HepG2 (cell line): Measurements from ENCODE around the gene SLC16A9. TPM values are rescaled to one million over a fixed set of nuclear protein-coding genes. Genes with fewer than 3 reads are reported as not detected.

Experiments used
- ATAC-seq: fragments of 200-7000 bp; cut with Tn5 transposase; 3 replicates; pipeline ENCODE4 v1.9.1; 2020; ENCODE audit warnings: mild to moderate bottlenecking, moderate library complexity
- BruUV-seq: library from RNA; stranded (reverse); fragments of 400-500 nt; replicated peaks from 2 replicates; lab custom pipeline; 2021; lab: Mats Ljungman, UMichigan
- CTCF ChIA-PET: fragments of 300-600 bp; formaldehyde crosslinking; extraction: SDS; loops from one replicate; lab custom pipeline; 2021; ENCODE audit warnings: low total read pairs, inconsistent platforms, low intra/inter-chr PET ratio; lab: Yijun Ruan, JAX
- POLR2A ChIA-PET: fragments of 350-600 bp; sonication (Branson Sonifier 250); formaldehyde crosslinking; loops from one replicate; lab custom pipeline; 2020; ENCODE audit warnings: antibody characterized with exemption, inconsistent platforms; lab: Yijun Ruan, JAX
- DNase-seq: peaks from one replicate; pipeline ENCODE4 v3.0.0-alpha.2; 2015; ENCODE audit warnings: low spot score
- FAIRE-seq: peaks from 3 replicates; lab custom pipeline; 2011; peaks lifted over from hg19 to GRCh38; lab: Jason Lieb, UNC
- H2AFZ ChIP-seq: one replicate; pipeline ENCODE4 v1.6.1; 2011; ENCODE audit warnings: low read length, inconsistent platforms
- H3K27ac ChIP-seq: fragments of 300-600 bp; 3 replicates; pipeline ENCODE4 v1.8.0; 2011; ENCODE audit warnings: mixed run types, mild to moderate bottlenecking, mixed read lengths, low read length, inconsistent platforms; ENCODE audit not compliant: insufficient read depth; ENCODE audit errors: extremely low read length
- H3K27me3 ChIP-seq, 2 experiments: fragments of 200-600 bp in 1 of 2; 2 replicates in 1 of 2; 3 replicates in 1 of 2; pipeline versions ENCODE4 v1.6.0 to v1.8.0; 2011; ENCODE audit warnings: low read length in 2 of 2, mild to moderate bottlenecking in 2 of 2, moderate library complexity in 2 of 2, inconsistent platforms in 1 of 2; ENCODE audit not compliant: insufficient read depth in 2 of 2, control insufficient read depth in 1 of 2
- H3K36me3 ChIP-seq, 2 experiments: fragments of 200-600 bp in 1 of 2; replicated peaks in 1 of 2; 2 replicates in 1 of 2; 3 replicates in 1 of 2; pipeline versions ENCODE4 v1.5.1 to v1.8.0; 2011; ENCODE audit warnings: low read length in 2 of 2, inconsistent platforms in 1 of 2; ENCODE audit not compliant: insufficient read depth in 2 of 2, control insufficient read depth in 1 of 2
- H3K4me1 ChIP-seq: 2 replicates; pipeline ENCODE4 v1.5.1; 2012; ENCODE audit warnings: low read length, inconsistent platforms; ENCODE audit not compliant: insufficient read depth
- H3K4me2 ChIP-seq: 2 replicates; pipeline ENCODE4 v1.6.0; 2011; ENCODE audit warnings: low read depth, low read length, inconsistent platforms
- H3K4me3 ChIP-seq, 3 experiments: fragments of 200-600 bp in 1 of 3; sonication (generic), shearing (Covaris generic) in 1 of 3; replicated peaks in 1 of 3; 2 replicates each; pipeline ENCODE4 v1.5.1; 2011 to 2016; ENCODE audit warnings: low read length in 3 of 3, inconsistent platforms in 2 of 3, low read depth in 2 of 3, mild to moderate bottlenecking in 2 of 3, control low read depth in 1 of 3, mixed read lengths in 1 of 3; ENCODE audit not compliant: insufficient read depth in 1 of 3
- H3K79me2 ChIP-seq: one replicate; pipeline ENCODE4 v1.6.1; 2011; ENCODE audit warnings: low read length, inconsistent platforms; ENCODE audit not compliant: insufficient read depth
- H3K9ac ChIP-seq: 2 replicates; pipeline ENCODE4 v1.6.0; 2011; ENCODE audit warnings: mild to moderate bottlenecking, low read depth, low read length, inconsistent platforms; ENCODE audit not compliant: insufficient read depth
- H3K9me3 ChIP-seq: 2 replicates; pipeline ENCODE4 v1.5.1; 2012; ENCODE audit warnings: mild to moderate bottlenecking, low read length
- H4K20me1 ChIP-seq: 2 replicates; pipeline ENCODE4 v1.6.0; 2011; ENCODE audit warnings: inconsistent platforms, mild to moderate bottlenecking, low read length, moderate library complexity; ENCODE audit not compliant: insufficient read depth
- DNMT1 ChIP-seq: sonication (generic); formaldehyde crosslinking; IDR thresholded peaks from 2 replicates; pipeline ENCODE4 v1.5.1; 2020; ENCODE audit warnings: mild to moderate bottlenecking, missing genetic modification reagents
- ERF ChIP-seq: IDR thresholded peaks from 2 replicates; pipeline ENCODE4 v1.6.1; 2018; ENCODE audit warnings: missing biosample characterization, missing genetic modification reagents
- MXI1 ChIP-seq: IDR thresholded peaks from 3 replicates; pipeline ENCODE4 v1.6.1; 2012; ENCODE audit warnings: low read depth, low read length, inconsistent platforms, borderline replicate concordance
- NRL ChIP-seq: sonication (generic); formaldehyde crosslinking; IDR thresholded peaks from 2 replicates; pipeline ENCODE4 v1.5.0; 2020; ENCODE audit warnings: missing genetic modification reagents, mild to moderate bottlenecking, moderate library complexity, borderline replicate concordance
- RFX1 ChIP-seq: fragments of 450-650 bp; IDR thresholded peaks from 2 replicates; pipeline ENCODE4 v1.6.1; 2017
- TFDP1 ChIP-seq: IDR thresholded peaks from 2 replicates; pipeline ENCODE4 v1.6.1; 2016; ENCODE audit warnings: missing compliant biosample characterization, missing genetic modification reagents, borderline replicate concordance
- ZNF317 ChIP-seq: sonication (generic); formaldehyde crosslinking; IDR thresholded peaks from 2 replicates; pipeline ENCODE4 v1.5.0; 2020; ENCODE audit warnings: mild to moderate bottlenecking, missing genetic modification reagents
- ZNF501 ChIP-seq: sonication (generic); formaldehyde crosslinking; IDR thresholded peaks from 2 replicates; pipeline ENCODE4 v1.5.1; 2020; ENCODE audit warnings: mild to moderate bottlenecking, moderate library complexity, missing genetic modification reagents
- ZNF605 ChIP-seq: sonication (generic); formaldehyde crosslinking; IDR thresholded peaks from 2 replicates; pipeline ENCODE4 v1.8.0; 2022; ENCODE audit warnings: mild to moderate bottlenecking, missing genetic modification reagents
- ZNF782 ChIP-seq: sonication (generic); formaldehyde crosslinking; IDR thresholded peaks from 2 replicates; pipeline ENCODE4 v1.4.0; 2020; ENCODE audit warnings: missing genetic modification reagents, mild to moderate bottlenecking, borderline replicate concordance
- WGBS: methylation state at CpG from one replicate; pipeline ENCODE4 v1.1.6; 2017; ENCODE audit warnings: low lambda C conversion rate; 5-methylcytosine and 5-hydroxymethylcytosine counted together
- in situ Hi-C: cut with HindIII; loops from 2 replicates; pipeline ENCODE4 v1.10.0; 2017; ENCODE audit warnings: low pct_unique_long_range_greater_than_20kb; ENCODE audit not compliant: extremely low pct_ligation_motif_present
- intact Hi-C: fragments of 100-400 bp; cut with micrococcal nuclease; formaldehyde crosslinking; loops from one replicate; pipeline ENCODE4 v1.10.0; 2022; ENCODE audit not compliant: unreplicated experiment
- polyA plus RNA-seq, 8 experiments: library from polyadenylated mRNA; depleted of rRNA in 3 of 8; stranded (reverse) in 7 of 8; unstranded in 1 of 8; fragments of >200 nt; fragmentation: Illumina TruSeq in 4 of 8; extraction: Trizol in 4 of 8; gene quantifications; 2 replicates each; pipeline versions ENCODE4 v1.2.1 to v1.2.3, GENCODE V29; 2011 to 2016; ENCODE audit warnings: low read depth in 4 of 8, missing spikeins in 1 of 8, mixed read lengths in 1 of 8; ENCODE audit not compliant: insufficient read depth in 1 of 8
- total RNA-seq, 5 experiments: library from RNA; depleted of rRNA; stranded (reverse); fragments of >200 nt; fragmentation: Illumina TruSeq; extraction: Trizol; gene quantifications; 2 replicates each; pipeline ENCODE4 v1.2.3, GENCODE V29; 2016; ENCODE audit warnings: low read depth in 1 of 5
- TF ChIP-seq, protein P1 (sequence below), 2 experiments: sonication (generic) in 1 of 2; formaldehyde crosslinking in 1 of 2; IDR thresholded peaks; 2 replicates each; pipeline versions ENCODE4 v1.4.0 to v1.6.1; 2018 to 2020; ENCODE audit warnings: missing genetic modification reagents in 2 of 2, borderline replicate concordance in 1 of 2, low read depth in 1 of 2, mild to moderate bottlenecking in 1 of 2, missing biosample characterization in 1 of 2

SLC16A9 gene
- total and polyA plus RNA-seq, 2 of the 13 experiments (the other 11 are each of a cell fraction or from before 2014, with no cell fraction given), result 0.01 to 0.09 TPM

GRCh38 chr10:59623133-59624121, 86.2 kb downstream of the SLC16A9 start:
- H3K27me3 ChIP-seq, result no peaks in the 10 kb centered on the region; a peak in 1 of 5 replicates
- no peak for FAIRE-seq
- H3K4me2 ChIP-seq, result no peak overlapping the region
- no peak overlapping the region for H3K27ac ChIP-seq
- H3K36me3 ChIP-seq, result no peaks in the 10 kb centered on the region
- DNase-seq, result no peak
- H3K79me2 ChIP-seq, result no peaks in the 10 kb centered on the region
- intact Hi-C loops (loop anchor here (5.0 to 10.0 kb wide), 2 partner anchors 669 to 726 kb away; no protein-coding TSS in a partner anchor), in situ Hi-C loops (loop anchor here (5.0 to 10.0 kb wide), 2 partner anchors 669 to 841 kb away; no protein-coding TSS in a partner anchor)
- no peak overlapping the region for H2AFZ ChIP-seq
- no peaks in the 10 kb centered on the region for H3K4me1 ChIP-seq
- ChIA-PET CTCF (interaction anchor here (1.4 to 2.5 kb wide), 2 partner anchors 186 to 842 kb away, joined by 3 to 12 read pairs; no protein-coding TSS in a partner anchor), POLR2A (no interaction called here)
- H4K20me1 ChIP-seq, result no peaks in the 10 kb centered on the region
- no peak for ATAC-seq
- 18% methylated on average over 16 of the region's 16 CpGs for WGBS
- H3K9ac ChIP-seq, result no peak overlapping the region
- H3K9me3 ChIP-seq, result no peaks in the 10 kb centered on the region
- TF ChIP-seq ZNF782 (CRISPR knock-in tag) (no peak), ZNF317 (0 out of 2 replicates have a peak, but pooled peaks have one; percentile 50)
- no TSS peak for BruUV-seq
- H3K4me3 ChIP-seq, result no peak overlapping the region

DNA sequence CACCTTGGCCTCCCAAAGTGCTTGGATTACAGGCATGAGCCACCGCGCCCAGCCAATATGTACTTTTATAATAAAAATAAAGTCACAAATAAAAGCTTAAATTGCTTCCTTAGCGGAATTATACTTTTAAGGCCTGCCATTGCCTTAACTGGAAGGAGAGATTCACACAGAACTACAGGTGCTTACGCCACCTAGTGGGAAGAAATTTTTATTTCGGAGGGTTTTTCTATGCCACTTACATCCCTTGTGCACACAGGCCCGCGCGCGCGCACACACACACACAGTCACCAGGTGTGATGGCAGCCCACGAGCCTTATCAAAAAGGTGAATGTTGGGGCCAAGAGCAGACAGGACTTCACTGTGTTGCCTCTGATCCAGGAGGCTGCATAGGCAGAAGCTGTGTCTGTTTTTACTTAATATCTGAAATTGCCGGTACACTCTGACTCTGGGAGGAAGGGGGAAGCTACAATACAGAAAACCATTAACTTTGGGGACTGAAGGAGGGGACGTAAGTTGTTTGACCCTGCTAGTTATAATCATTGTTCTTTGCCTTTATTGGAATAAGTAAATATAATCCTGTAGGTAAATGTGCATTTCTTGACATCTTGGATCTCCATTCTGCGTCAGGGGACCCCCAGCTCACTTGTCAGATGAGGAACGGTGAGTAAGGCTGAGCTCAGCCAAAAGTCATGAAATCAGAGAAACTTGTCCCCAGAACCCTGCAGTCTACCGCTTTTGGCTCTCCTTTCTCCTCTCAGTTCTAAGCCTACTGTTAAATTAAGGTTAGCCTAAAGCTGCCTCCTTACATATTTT, 87.1 kb downstream of the SLC16A9 start:
- no TSS peak for BruUV-seq
- no peaks in the 10 kb centered on the region for H3K9me3 ChIP-seq
- DNase-seq (peak; percentile 41), FAIRE-seq (peak; percentile 58), ATAC-seq (peak; percentile 89)
- CTCF ChIA-PET, result interaction anchor here (1.0 to 2.5 kb wide), 4 partner anchors 187 to 841 kb away, joined by 3 to 12 read pairs (median 3); no protein-coding TSS in a partner anchor
- no peaks in the 10 kb centered on the region for H3K4me1 ChIP-seq
- no peak overlapping the region for H3K27ac ChIP-seq
- WGBS, result 31% methylated on average over 16 of the region's 16 CpGs
- no peaks in the 10 kb centered on the region for H3K79me2 ChIP-seq
- H3K4me2 ChIP-seq, result peak overlapping the region; percentile 46
- no peak overlapping the region for H2AFZ ChIP-seq
- H3K9ac ChIP-seq, result no peak overlapping the region
- H4K20me1 ChIP-seq, result no peaks in the 10 kb centered on the region
- in situ Hi-C loops, result loop anchor here (5.0 to 10.0 kb wide), 2 partner anchors 668 to 840 kb away; no protein-coding TSS in a partner anchor
- POLR2A ChIA-PET, result no interaction called here
- intact Hi-C loops, result loop anchor here (1.0 to 10.0 kb wide), 3 partner anchors 668 to 840 kb away; no protein-coding TSS in a partner anchor
- no peaks in the 10 kb centered on the region; a peak in 1 of 5 replicates for H3K27me3 ChIP-seq
- H3K36me3 ChIP-seq, result no peaks in the 10 kb centered on the region
- no peak overlapping the region for H3K4me3 ChIP-seq
- TF ChIP-seq, protein P1, sequence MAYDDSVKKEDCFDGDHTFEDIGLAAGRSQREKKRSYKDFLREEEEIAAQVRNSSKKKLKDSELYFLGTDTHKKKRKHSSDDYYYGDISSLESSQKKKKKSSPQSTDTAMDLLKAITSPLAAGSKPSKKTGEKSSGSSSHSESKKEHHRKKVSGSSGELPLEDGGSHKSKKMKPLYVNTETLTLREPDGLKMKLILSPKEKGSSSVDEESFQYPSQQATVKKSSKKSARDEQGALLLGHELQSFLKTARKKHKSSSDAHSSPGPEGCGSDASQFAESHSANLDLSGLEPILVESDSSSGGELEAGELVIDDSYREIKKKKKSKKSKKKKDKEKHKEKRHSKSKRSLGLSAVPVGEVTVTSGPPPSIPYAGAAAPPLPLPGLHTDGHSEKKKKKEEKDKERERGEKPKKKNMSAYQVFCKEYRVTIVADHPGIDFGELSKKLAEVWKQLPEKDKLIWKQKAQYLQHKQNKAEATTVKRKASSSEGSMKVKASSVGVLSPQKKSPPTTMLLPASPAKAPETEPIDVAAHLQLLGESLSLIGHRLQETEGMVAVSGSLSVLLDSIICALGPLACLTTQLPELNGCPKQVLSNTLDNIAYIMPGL (CRISPR knock-in tag; IDR thresholded peaks at IDR 0.05; ENCODE audit: borderline replicate concordance in 1 of 2, low read depth in 1 of 2), result no peak
- TF ChIP-seq RFX1 (no peak), DNMT1 (CRISPR knock-in tag) (no peak), ZNF605 (CRISPR knock-in tag) (0 out of 2 replicates have a peak, but pooled peaks have one; percentile 19), MXI1 (no peak), TFDP1 (CRISPR knock-in tag) (no peak), ERF (CRISPR knock-in tag) (no peak), ZNF501 (CRISPR knock-in tag) (no peak), NRL (CRISPR knock-in tag) (no peak)
